Osteocyte (in vitro differentiated cells): ENCODE data around the gene NALCN. TPM values are rescaled to one million over a fixed set of nuclear protein-coding genes. Genes with fewer than 3 reads are reported as not detected.

ENCODE experiments used
- DNase-seq: peaks from one replicate; pipeline ENCODE4 v3.0.0; 2021; ENCODE audit warnings: mixed read lengths; ENCODE audit not compliant: unreplicated experiment; ENCODE audit errors: extremely low spot score
- H3K27ac Mint-ChIP-seq: one replicate; pipeline ENCODE4 v1.8.0; 2021; ENCODE audit warnings: mild to moderate bottlenecking, mixed read lengths; ENCODE audit not compliant: unreplicated experiment
- H3K27me3 Mint-ChIP-seq: one replicate; pipeline ENCODE4 v1.8.0; 2021; ENCODE audit warnings: mixed read lengths; ENCODE audit not compliant: unreplicated experiment
- H3K36me3 Mint-ChIP-seq: one replicate; pipeline ENCODE4 v1.8.0; 2021; ENCODE audit warnings: mixed read lengths; ENCODE audit not compliant: unreplicated experiment
- H3K4me1 Mint-ChIP-seq: one replicate; pipeline ENCODE4 v1.8.0; 2021; ENCODE audit warnings: mixed read lengths; ENCODE audit not compliant: unreplicated experiment
- H3K4me3 Mint-ChIP-seq: one replicate; pipeline ENCODE4 v1.8.0; 2021; ENCODE audit warnings: mild to moderate bottlenecking, moderate library complexity, mixed read lengths; ENCODE audit not compliant: unreplicated experiment
- H3K9me3 Mint-ChIP-seq: one replicate; pipeline ENCODE4 v1.8.0; 2021; ENCODE audit warnings: mixed read lengths; ENCODE audit not compliant: unreplicated experiment
- CTCF ChIP-seq: fragments of 200-600 bp; sonication (generic); IDR thresholded peaks from 2 replicates; pipeline ENCODE4 v1.5.0; 2021; ENCODE audit warnings: antibody characterized with exemption, mild to moderate bottlenecking, moderate library complexity
- total RNA-seq: library from RNA; stranded (reverse); gene quantifications from 2 replicates; pipeline ENCODE4 v1.2.1, GENCODE V29; 2021

Gene NALCN
- total RNA-seq, 1 donor from 2014 or later, result 58.8 TPM

DNA sequence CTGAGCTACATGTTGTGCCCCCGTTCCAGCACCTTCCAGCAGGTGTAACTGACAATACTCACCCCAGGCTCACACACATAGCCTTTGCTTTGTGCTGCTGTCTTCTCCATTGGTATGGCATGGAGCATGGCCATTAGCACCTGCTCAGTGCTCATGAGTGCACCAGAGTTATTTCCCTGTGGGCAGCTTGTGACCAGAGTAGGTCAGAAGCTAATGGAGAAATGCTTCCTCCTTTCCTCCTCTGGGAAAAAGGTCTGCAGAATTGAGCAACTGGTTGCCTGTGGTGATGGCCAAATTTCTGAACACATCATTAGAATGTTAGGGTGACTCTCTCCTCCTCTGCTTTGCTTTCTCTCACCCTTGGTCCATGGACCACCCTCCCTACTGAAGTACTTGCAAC, 397.2 kb downstream of the NALCN start:
- no peak overlapping the region for H3K4me3 Mint-ChIP-seq
- no peak for TF ChIP-seq CTCF
- H3K27ac Mint-ChIP-seq, result no peak overlapping the region
- no peak for DNase-seq
- no peaks in the 10 kb centered on the region for H3K9me3 Mint-ChIP-seq
- no peaks in the 10 kb centered on the region for H3K27me3 Mint-ChIP-seq
- no peaks in the 10 kb centered on the region for H3K36me3 Mint-ChIP-seq
- peaks cover 3% of the 10 kb centered on the region for H3K4me1 Mint-ChIP-seq

- Mint-ChIP-seq H3K4me3 (no peak overlapping the region), H3K36me3 (no peaks in the 10 kb centered on the region), H3K9me3 (no peaks in the 10 kb centered on the region), H3K4me1 (peaks cover 3% of the 10 kb centered on the region), H3K27ac (no peak overlapping the region), H3K27me3 (no peaks in the 10 kb centered on the region)
- no peak for TF ChIP-seq CTCF
- DNase-seq, result no peak
Measured at GRCh38 chr13:101018720-101019119, 397.6 kb downstream of the NALCN start.

GRCh38 chr13:101017123-101017872, 399.0 kb downstream of the NALCN start:
- no peak for DNase-seq
- H3K4me1 Mint-ChIP-seq, result peaks cover 3% of the 10 kb centered on the region
- no peak overlapping the region for H3K4me3 Mint-ChIP-seq
- H3K27ac Mint-ChIP-seq, result no peak overlapping the region
- no peak for TF ChIP-seq CTCF
- no peaks in the 10 kb centered on the region for H3K36me3 Mint-ChIP-seq
- no peaks in the 10 kb centered on the region for H3K27me3 Mint-ChIP-seq
- H3K9me3 Mint-ChIP-seq, result no peaks in the 10 kb centered on the region

DNA sequence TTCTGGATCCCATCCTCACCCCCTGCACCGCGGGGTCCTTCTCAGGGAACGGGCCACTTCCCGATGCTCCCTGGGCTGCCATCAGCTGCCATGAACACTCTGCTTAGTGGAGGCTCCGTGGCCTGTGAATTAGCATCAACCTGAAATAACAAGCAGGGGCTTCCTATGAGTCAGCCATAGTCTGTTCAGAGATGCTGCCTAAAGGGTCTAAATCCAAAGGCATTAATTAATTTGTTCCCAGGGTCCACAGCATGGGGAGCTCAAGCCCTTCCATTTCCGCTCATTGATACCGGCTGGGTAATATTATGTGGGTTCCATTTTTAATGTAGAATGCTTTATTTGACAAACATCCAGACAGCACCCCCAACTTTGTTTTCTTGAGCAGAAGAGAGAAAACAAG, 399.8 kb downstream of the NALCN start:
- Mint-ChIP-seq H3K9me3 (no peaks in the 10 kb centered on the region), H3K4me1 (peaks cover 3% of the 10 kb centered on the region), H3K27ac (no peak overlapping the region), H3K4me3 (no peak overlapping the region), H3K36me3 (no peaks in the 10 kb centered on the region), H3K27me3 (no peaks in the 10 kb centered on the region)
- no peak for DNase-seq
- no peak for TF ChIP-seq CTCF

GRCh38 chr13:101013245-101013644, 403.1 kb downstream of the NALCN start:
- Mint-ChIP-seq H3K4me1 (no peaks in the 10 kb centered on the region), H3K27me3 (no peaks in the 10 kb centered on the region), H3K4me3 (no peak overlapping the region), H3K27ac (no peak overlapping the region), H3K36me3 (no peaks in the 10 kb centered on the region), H3K9me3 (no peaks in the 10 kb centered on the region)
- no peak for TF ChIP-seq CTCF
- no peak for DNase-seq
